A673 (cell line): ENCODE results near the gene ZSWIM5. TPM values are rescaled to one million over a fixed set of nuclear protein-coding genes. Genes with fewer than 3 reads are reported as not detected.
"Not testable (repeated sequence)": the region's sequence is repeated elsewhere in the genome, so short reads cannot be mapped to it uniquely, and the experiment has no call there.

ENCODE experiments used
- BruUV-seq: library from RNA; stranded (reverse); fragments of 400-500 nt; replicated peaks from 2 replicates; lab custom pipeline; 2021; lab: Mats Ljungman, UMichigan
- CTCF ChIA-PET: fragments of 300-600 bp; sonication (Branson Sonifier 250); formaldehyde crosslinking; loops from one replicate; lab custom pipeline; 2022; ENCODE audit warnings: antibody characterized with exemption; lab: Charles Lee
- POLR2A ChIA-PET: fragments of 300-600 bp; sonication (Branson Sonifier 250); formaldehyde crosslinking; loops from one replicate; lab custom pipeline; 2022; ENCODE audit warnings: antibody characterized with exemption; ENCODE audit not compliant: low non-redundant PET; lab: Charles Lee
- DNase-seq: peaks from one replicate; pipeline ENCODE4 v3.0.0-alpha.2; 2015; ENCODE audit warnings: low spot score
- H3K27ac ChIP-seq: fragments of 200-600 bp; sonication (generic); 2 replicates; pipeline ENCODE4 v1.5.1; 2016; ENCODE audit warnings: mixed run types, low read depth, mild to moderate bottlenecking, mixed read lengths, antibody characterized with exemption, low read length; ENCODE audit not compliant: poor library complexity, severe bottlenecking
- H3K27me3 ChIP-seq: fragments of 200-600 bp; sonication (generic); replicated peaks from 2 replicates; pipeline ENCODE4 v1.6.1; 2017; ENCODE audit warnings: mixed run types, low read depth, mild to moderate bottlenecking, mixed read lengths, antibody characterized with exemption, low read length; ENCODE audit not compliant: insufficient read depth, poor library complexity
- H3K36me3 ChIP-seq: fragments of 200-600 bp; sonication (generic); 2 replicates; pipeline ENCODE4 v1.6.1; 2016; ENCODE audit warnings: mixed run types, mild to moderate bottlenecking, mixed read lengths, antibody characterized with exemption, low read length; ENCODE audit not compliant: insufficient read depth, poor library complexity, severe bottlenecking
- H3K4me1 ChIP-seq: fragments of 200-600 bp; sonication (generic); 2 replicates; pipeline ENCODE4 v1.6.1; 2017; ENCODE audit warnings: mixed run types, mild to moderate bottlenecking, mixed read lengths, antibody characterized with exemption, low read length; ENCODE audit not compliant: insufficient read depth, poor library complexity, severe bottlenecking
- H3K4me3 ChIP-seq: fragments of 200-600 bp; sonication (generic); 2 replicates; pipeline ENCODE4 v1.5.1; 2016; ENCODE audit warnings: low read depth, mixed run types, mild to moderate bottlenecking, mixed read lengths, low read length; ENCODE audit not compliant: poor library complexity, severe bottlenecking
- H3K9me3 ChIP-seq: fragments of 200-600 bp; sonication (generic); 2 replicates; pipeline ENCODE4 v1.6.1; 2016; ENCODE audit warnings: mixed run types, low read depth, mild to moderate bottlenecking, mixed read lengths, antibody characterized with exemption, low read length; ENCODE audit not compliant: poor library complexity, severe bottlenecking
- EZH2 ChIP-seq: fragments of 200-600 bp; sonication (generic); IDR thresholded peaks from 2 replicates; pipeline ENCODE4 v1.6.1; 2017; ENCODE audit warnings: borderline replicate concordance, low read depth, mild to moderate bottlenecking, mixed read lengths, antibody characterized with exemption, low read length; ENCODE audit not compliant: poor library complexity, severe bottlenecking
- intact Hi-C: fragments of 100-400 bp; cut with micrococcal nuclease; formaldehyde crosslinking; loops from one replicate; pipeline ENCODE4 v1.10.0; 2022; ENCODE audit not compliant: unreplicated experiment
- total RNA-seq: library from RNA; stranded (reverse); gene quantifications from 2 replicates; pipeline ENCODE4 v1.2.3, GENCODE V29; 2021
- TF ChIP-seq, protein P1 (sequence below): fragments of 300-800, 200-600 bp; sonication (generic); conservative IDR thresholded peaks from 2 replicates; pipeline ENCODE4 v1.5.1; 2017; ENCODE audit warnings: low read depth, mild to moderate bottlenecking, antibody characterized with exemption, low read length, moderate library complexity, mixed read lengths

ZSWIM5 gene
- total RNA-seq, 1 experiment from 2014 or later, result 0.67 TPM

DNA sequence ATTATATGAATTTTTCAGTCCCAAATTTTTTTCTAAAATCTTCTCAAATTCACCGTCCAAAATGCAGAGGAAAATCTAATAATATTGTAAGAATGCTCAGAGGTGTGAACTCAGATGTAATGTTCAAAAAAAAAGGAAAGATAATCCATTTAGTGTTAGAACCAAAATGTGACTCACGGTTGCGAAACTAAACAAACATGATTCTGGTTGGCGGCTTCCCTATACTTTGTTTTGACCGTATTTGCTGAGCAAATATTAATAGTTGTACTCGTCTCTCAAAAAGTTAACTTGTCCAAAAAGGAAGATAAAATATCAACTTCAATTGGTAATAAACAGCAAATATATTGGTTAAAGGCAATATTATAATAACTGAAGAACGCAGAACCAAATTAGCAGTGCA is 34.4 kb downstream of the ZSWIM5 start:
- DNase-seq, result peak; percentile 7
- Histone ChIP-seq H3K4me1 (no peaks in the 10 kb centered on the region), H3K4me3 (no peak overlapping the region), H3K9me3 (no peaks in the 10 kb centered on the region), H3K36me3 (no peaks in the 10 kb centered on the region), H3K27ac (no peak overlapping the region), H3K27me3 (peaks cover 10% of the 10 kb centered on the region)
- no peak for TF ChIP-seq EZH2
- TF ChIP-seq, protein P1, sequence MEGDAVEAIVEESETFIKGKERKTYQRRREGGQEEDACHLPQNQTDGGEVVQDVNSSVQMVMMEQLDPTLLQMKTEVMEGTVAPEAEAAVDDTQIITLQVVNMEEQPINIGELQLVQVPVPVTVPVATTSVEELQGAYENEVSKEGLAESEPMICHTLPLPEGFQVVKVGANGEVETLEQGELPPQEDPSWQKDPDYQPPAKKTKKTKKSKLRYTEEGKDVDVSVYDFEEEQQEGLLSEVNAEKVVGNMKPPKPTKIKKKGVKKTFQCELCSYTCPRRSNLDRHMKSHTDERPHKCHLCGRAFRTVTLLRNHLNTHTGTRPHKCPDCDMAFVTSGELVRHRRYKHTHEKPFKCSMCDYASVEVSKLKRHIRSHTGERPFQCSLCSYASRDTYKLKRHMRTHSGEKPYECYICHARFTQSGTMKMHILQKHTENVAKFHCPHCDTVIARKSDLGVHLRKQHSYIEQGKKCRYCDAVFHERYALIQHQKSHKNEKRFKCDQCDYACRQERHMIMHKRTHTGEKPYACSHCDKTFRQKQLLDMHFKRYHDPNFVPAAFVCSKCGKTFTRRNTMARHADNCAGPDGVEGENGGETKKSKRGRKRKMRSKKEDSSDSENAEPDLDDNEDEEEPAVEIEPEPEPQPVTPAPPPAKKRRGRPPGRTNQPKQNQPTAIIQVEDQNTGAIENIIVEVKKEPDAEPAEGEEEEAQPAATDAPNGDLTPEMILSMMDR, result no peak
- ChIA-PET POLR2A (no interaction called here), CTCF (no interaction called here)
- intact Hi-C loops, result no loop called here
- no TSS peak for BruUV-seq

DNA sequence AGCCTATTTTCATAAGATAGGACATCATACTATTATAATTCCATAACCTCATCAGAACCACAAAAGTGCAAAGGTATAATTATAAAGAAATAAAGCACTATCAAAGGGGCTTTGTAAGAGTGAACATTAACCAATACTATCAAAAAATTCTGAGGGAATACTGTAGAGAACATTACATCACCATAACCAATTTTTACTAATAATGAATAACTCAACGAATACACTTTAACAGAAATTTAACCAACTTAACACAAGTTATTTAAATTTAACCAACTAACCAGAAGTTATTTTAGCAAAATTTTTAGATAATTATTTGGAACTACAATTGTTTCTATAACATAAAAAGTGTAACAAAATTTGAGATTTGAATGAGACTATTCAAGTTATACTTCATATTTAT is 34.8 kb downstream of the ZSWIM5 start:
- ChIA-PET CTCF (no interaction called here), POLR2A (no interaction called here)
- TF ChIP-seq, protein P1, result no peak
- no peak for TF ChIP-seq EZH2
- Histone ChIP-seq H3K36me3 (no peaks in the 10 kb centered on the region), H3K27me3 (peaks cover 10% of the 10 kb centered on the region), H3K4me3 (no peak overlapping the region), H3K9me3 (no peaks in the 10 kb centered on the region), H3K4me1 (no peaks in the 10 kb centered on the region), H3K27ac (no peak overlapping the region)
- DNase-seq, result no peak
- intact Hi-C loops, result no loop called here
- no TSS peak for BruUV-seq

DNA sequence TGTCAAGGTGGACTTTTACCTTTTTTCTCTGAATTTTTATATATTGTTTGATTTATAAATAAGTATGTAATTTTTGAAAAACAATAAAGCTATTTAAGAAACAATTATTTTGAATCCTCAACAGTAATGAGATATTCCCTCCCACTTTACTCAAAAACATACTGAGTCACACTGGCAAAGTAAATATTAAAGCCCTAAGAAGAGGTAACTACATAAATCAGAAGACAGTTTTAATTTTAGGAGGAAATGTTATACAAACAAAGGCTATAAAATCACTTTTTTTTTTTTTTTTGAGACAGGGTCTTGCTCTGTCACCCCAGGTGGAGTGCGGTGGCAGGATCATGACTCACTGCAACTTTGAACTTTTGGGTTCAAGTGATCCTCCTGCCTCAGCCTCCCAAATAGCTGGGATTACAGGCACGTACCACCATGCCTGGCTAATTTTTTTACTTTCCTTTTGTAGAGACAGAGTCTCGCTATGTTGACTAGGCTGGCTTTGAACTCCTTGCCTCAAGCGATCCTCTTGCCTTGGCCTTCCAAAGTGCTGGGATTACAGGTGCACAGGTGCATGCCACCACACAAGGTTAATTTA is 36.2 kb downstream of the ZSWIM5 start:
- no peak for TF ChIP-seq EZH2
- TF ChIP-seq, protein P1, result no peak
- DNase-seq, result no peak
- H3K9me3 ChIP-seq, result no peaks in the 10 kb centered on the region
- no peaks in the 10 kb centered on the region for H3K36me3 ChIP-seq
- intact Hi-C loops, result no loop called here
- no peak overlapping the region for H3K27ac ChIP-seq
- BruUV-seq, result no TSS peak
- no peaks in the 10 kb centered on the region for H3K4me1 ChIP-seq
- peaks cover 10% of the 10 kb centered on the region for H3K27me3 ChIP-seq
- CTCF ChIA-PET, result no interaction called here
- H3K4me3 ChIP-seq, result no peak overlapping the region
- POLR2A ChIA-PET, result no interaction called here

DNA sequence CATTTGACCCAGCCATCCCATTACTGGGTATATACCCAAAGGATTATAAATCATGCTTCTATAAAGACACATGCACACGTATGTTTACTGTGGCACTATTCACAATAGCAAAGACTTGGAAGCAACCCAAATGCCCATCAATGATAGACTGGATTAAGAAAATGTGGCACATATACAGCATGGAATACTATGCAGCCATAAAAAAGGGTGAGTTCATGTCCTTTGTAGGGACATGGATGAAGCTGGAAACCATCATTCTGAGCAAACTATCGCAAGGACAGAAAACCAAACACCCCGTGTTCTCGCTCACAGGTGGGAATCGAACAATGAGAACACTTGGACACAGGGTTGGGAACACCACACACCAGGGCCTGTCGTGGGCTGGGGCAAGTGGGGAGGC is 38.5 kb downstream of the ZSWIM5 start:
- H3K4me1 ChIP-seq, H3K36me3 ChIP-seq, BruUV-seq, H3K9me3 ChIP-seq, POLR2A ChIA-PET, CTCF ChIA-PET, H3K27ac ChIP-seq, H3K4me3 ChIP-seq, DNase-seq, intact Hi-C loops, H3K27me3 ChIP-seq: not testable (repeated sequence)

DNA sequence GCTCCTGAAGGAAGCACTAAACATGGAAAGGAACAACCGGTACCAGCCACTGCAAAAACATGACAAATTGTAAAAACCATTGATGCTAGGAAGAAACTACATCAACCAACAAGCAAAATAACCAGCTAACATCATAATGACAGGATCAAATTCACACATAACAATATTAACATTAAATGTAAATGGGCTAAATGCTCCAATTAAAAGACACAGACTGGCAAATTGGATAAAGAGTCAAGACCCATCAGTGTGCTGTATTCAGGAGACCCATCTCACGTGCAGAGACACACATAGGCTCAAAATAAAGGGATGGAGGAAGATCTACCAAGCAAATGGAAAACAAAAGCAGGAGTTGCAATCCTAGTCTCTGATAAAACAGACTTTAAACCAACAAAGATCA is 42.1 kb downstream of the ZSWIM5 start:
- H3K27me3 ChIP-seq, H3K4me1 ChIP-seq, DNase-seq, H3K9me3 ChIP-seq, BruUV-seq, intact Hi-C loops, CTCF ChIA-PET, H3K4me3 ChIP-seq, H3K36me3 ChIP-seq, POLR2A ChIA-PET, H3K27ac ChIP-seq: not testable (repeated sequence)
